ENCODE results near the gene TIMELESS. TPM values are rescaled to one million over a fixed set of nuclear protein-coding genes. Genes with fewer than 3 reads are reported as not detected.

Gene TIMELESS
- total and polyA plus RNA-seq, 10 of the 15 experiments (the other 5 are each of a cell fraction or from before 2014, with no cell fraction given): 5.8 to 57.8 (median 31.8) TPM

DNA sequence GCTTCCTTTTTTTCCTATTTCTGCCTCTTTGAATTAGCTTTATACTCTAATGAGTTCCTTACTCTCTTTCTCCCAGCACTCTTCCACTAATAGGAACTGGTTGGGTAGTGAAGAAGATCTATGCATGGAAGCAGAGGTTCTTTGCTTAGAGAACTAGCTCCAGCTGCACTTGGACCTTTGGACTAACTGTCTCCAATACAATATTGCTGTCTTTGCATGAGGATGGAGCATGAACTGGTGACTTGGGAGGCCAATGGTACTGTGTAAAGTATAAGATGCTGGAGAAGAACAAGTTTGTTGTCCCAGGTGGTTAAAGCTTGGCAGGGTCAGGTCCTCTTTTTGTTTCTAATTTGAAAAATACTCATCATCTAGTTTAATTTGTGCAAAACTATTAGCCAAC lies 41.1 kb upstream of the TIMELESS start:
- no peaks in the 10 kb centered on the region for H3K79me2 ChIP-seq (ENCODE audit: control insufficient read depth, insufficient read depth, low read length)
- H3K4me2 ChIP-seq (ENCODE audit: control insufficient read depth, insufficient read depth): no peak overlapping the region
- FAIRE-seq (no peak), ATAC-seq (no peak), DNase-seq (ENCODE audit: low read depth, low spot score) (no peak)
- H3K36me3 ChIP-seq (ENCODE audit: control insufficient read depth in 2 of 2, insufficient read depth in 2 of 2, low read length in 1 of 2): no peaks in the 10 kb centered on the region
- in situ Hi-C loops (cut with MboI): no loop called here
- no peak overlapping the region for H3K9ac ChIP-seq (ENCODE audit: control insufficient read depth, insufficient read depth, low read length)
- intact Hi-C loops (cut with micrococcal nuclease; ENCODE audit: unreplicated experiment): no loop called here
- H3K4me1 ChIP-seq (ENCODE audit: control insufficient read depth, insufficient read depth, low read length): peaks cover 4% of the 10 kb centered on the region; the same call in 1 of the 2 replicates
- peaks cover 0 to 2% of the 10 kb centered on the region in 2 experiments; a peak in 2 of 4 replicates for H3K27me3 ChIP-seq (replicated peaks in 1 of 2; ENCODE audit: control insufficient read depth in 2 of 2, insufficient read depth in 2 of 2, low read length in 1 of 2)
- BruUV-seq (replicated peaks): no TSS peak
- H3K27ac ChIP-seq (ENCODE audit: control insufficient read depth, insufficient read depth): no peak overlapping the region
- H2AFZ ChIP-seq (ENCODE audit: control insufficient read depth, low read depth, low read length): no peak overlapping the region
- SMC1A ChIA-PET (ENCODE audit: uncharacterized antibody, unreplicated experiment): interaction anchor here (1.6 kb wide), 1 partner anchor 26 kb away, joined by 3 read pairs; no protein-coding TSS in a partner anchor
- POLR2A ChIA-PET: interaction anchor here (0.6 kb wide), 1 partner anchor 364 kb away, joined by 3 read pairs; no protein-coding TSS in a partner anchor
- TF ChIP-seq JUNB (IDR thresholded peaks at IDR 0.05): no peak
- no peak for TF ChIP-seq ZNF274 (IDR thresholded peaks at IDR 0.05; ENCODE audit: insufficient read depth, insufficient read length)
- no peak for TF ChIP-seq BHLHE40 (IDR thresholded peaks at IDR 0.05; ENCODE audit: borderline replicate concordance in 1 of 2, low read depth in 2 of 2, low read length in 1 of 2)
- TF ChIP-seq ZNF622 (IDR thresholded peaks at IDR 0.05): no peak
- no peak for TF ChIP-seq CEBPB (IDR thresholded peaks at IDR 0.05; ENCODE audit: borderline replicate concordance in 1 of 2, low read depth in 2 of 2, low read length in 2 of 2)
- no peak for TF ChIP-seq HDAC6 (IDR thresholded peaks at IDR 0.05; ENCODE audit: unreplicated experiment)
- TF ChIP-seq, protein P1, sequence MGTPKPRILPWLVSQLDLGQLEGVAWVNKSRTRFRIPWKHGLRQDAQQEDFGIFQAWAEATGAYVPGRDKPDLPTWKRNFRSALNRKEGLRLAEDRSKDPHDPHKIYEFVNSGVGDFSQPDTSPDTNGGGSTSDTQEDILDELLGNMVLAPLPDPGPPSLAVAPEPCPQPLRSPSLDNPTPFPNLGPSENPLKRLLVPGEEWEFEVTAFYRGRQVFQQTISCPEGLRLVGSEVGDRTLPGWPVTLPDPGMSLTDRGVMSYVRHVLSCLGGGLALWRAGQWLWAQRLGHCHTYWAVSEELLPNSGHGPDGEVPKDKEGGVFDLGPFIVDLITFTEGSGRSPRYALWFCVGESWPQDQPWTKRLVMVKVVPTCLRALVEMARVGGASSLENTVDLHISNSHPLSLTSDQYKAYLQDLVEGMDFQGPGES (IDR thresholded peaks at IDR 0.05): no peak
- TF ChIP-seq ZZZ3 (IDR thresholded peaks at IDR 0.05; ENCODE audit: control insufficient read depth, insufficient read length, low read depth): no peak
- CTCF ChIA-PET: interaction anchor here (1.0 to 1.6 kb wide), 3 partner anchors 10 to 371 kb away, joined by 3 to 4 read pairs (median 3); no protein-coding TSS in a partner anchor
- no peaks in the 10 kb centered on the region for H4K20me1 ChIP-seq (ENCODE audit: control insufficient read depth, insufficient read depth)
- H3K4me3 ChIP-seq: no peak overlapping the region
- H3K9me3 ChIP-seq (replicated peaks; ENCODE audit: control insufficient read depth, insufficient read depth, low read length): no peaks in the 10 kb centered on the region; the same call in 2 of the 3 replicates
- RAD21 ChIA-PET (ENCODE audit: unreplicated experiment): interaction anchor here (0.9 to 2.2 kb wide), 3 partner anchors 19 to 147 kb away, joined by 3 to 4 read pairs (median 4); partner anchors contain the start of gene STAT2

Measured in GM12878 (cell line).